GM21367 (cell line): ENCODE results near the gene ESYT1.
A peak's percentile ranks its signal among the peaks of the same experiment; 100 is the strongest.
"Not testable (repeated sequence)": the region's sequence is repeated elsewhere in the genome, so short reads cannot be mapped to it uniquely, and the experiment has no call there.

Source experiments
- ATAC-seq: cut with Tn5 transposase; IDR thresholded peaks from one replicate; pipeline ENCODE4 v1.9.1; 2021; ENCODE audit not compliant: unreplicated experiment

ESYT1 gene

GRCh38 chr12:56103066-56103711 is 24.9 kb upstream of the ESYT1 start:
- ATAC-seq: no peak

DNA sequence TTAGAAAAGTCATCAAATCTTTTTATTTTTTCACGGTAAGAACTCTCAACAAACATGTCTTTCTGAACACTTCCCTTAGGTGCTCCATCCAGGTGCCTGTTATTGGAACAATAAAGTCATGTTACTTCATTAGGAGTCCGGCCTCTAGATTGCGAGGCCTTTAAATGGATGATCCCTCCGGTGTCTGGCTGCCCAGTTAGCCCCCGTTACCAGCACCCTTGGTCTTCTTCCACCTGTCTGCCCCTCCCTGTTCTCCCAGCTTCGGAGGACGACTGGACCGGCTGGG is 24.3 kb upstream of the ESYT1 start:
- ATAC-seq: no peak

- peak; percentile 87 for ATAC-seq
These were observed 23.8 kb upstream of the ESYT1 start, which contains the start of gene PA2G4 for GRCh38 chr12:56104109-56104814. PA2G4 (plus strand) TSS chr12:56104559; CDS start chr12:56104738, 179 bp downstream.

- peak; percentile 5 for ATAC-seq
These were observed 23.1 kb upstream of the ESYT1 start for GRCh38 chr12:56104815-56105608.

DNA sequence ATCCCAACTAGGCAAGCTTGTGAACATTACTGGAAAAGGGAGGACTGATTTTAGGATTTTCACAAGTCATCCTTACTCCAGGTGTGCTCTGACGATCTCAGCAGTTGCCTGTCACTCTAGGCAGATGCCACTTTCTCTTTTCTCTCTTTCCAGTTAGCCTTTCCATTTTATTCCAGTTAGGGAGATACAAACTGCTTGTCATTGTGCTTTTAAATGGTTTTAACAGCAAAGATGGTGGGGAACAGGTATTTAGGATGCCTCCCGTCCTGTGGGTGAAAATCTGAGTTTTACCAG is 22.5 kb upstream of the ESYT1 start:
- no peak for ATAC-seq

- no peak for ATAC-seq
These were observed 20.8 kb upstream of the ESYT1 start for GRCh38 chr12:56107242-56107641.

GRCh38 chr12:56110571-56110970 is 17.5 kb upstream of the ESYT1 start:
- ATAC-seq: no peak

- no peak for ATAC-seq
These were observed 14.0 kb upstream of the ESYT1 start for GRCh38 chr12:56114084-56114483.

GRCh38 chr12:56115329-56115728 is 12.7 kb upstream of the ESYT1 start:
- no peak for ATAC-seq

DNA sequence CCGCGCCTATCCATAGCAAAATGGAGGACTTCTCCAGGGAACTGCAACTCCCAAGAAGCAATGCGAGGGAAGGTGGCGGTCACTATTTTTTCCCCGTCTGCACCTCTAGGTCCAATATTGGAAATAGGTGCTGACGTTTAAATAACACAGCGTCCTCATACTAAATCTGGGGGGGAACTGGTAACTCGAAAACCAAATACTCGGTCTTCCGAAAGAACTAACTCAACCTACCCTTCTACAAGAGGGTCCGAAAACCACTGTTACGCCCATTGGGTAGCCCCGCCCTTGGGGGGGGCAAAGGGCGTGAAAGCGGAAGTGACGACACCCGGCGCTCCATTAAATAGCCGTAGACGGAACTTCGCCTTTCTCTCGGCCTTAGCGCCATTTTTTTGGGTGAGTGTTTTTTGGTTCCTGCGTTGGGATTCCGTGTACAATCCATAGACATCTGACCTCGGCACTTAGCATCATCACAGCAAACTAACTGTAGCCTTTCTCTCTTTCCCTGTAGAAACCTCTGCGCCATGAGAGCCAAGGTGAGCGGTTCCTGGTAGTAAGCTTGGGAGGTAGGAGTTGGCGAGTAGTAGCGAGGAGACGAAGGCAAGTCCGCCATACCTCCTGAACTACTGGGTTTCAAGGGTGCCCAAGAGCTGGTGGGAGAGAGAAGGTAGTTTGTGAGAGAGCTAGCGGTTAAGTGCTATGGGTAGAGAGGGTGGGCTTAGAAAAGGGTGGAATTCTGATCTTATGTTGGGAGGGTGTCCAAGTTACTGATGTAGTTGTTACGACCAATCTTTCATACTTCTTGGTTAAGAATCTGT is 11.6 kb upstream of the ESYT1 start, which contains the start of gene RPL41:
RPL41 (plus strand) TSS at position 367 of the 815 bp plus-strand sequence.
- peak; percentile 33 for ATAC-seq

DNA sequence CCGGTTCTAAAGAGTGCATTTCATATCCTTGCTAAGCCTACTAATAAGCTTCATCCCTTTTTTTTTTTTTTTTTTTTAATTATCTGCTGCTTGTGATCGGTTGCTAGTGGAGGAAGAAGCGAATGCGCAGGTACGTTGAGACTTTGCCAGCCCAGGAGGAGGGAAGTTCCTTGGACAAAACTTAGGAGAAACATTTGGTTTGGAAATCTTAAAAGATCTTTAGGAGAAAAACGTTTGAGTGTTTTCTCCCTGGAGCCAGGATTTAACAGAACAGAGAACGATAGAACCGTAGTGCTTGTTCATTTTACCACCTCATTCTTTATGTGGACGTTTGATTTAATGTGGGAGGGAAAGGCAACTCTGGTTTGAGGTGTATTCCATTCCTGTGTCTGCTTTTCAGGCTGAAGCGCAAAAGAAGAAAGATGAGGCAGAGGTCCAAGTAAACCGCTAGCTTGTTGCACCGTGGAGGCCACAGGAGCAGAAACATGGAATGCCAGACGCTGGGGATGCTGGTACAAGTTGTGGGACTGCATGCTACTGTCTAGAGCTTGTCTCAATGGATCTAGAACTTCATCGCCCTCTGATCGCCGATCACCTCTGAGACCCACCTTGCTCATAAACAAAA is 10.9 kb upstream of the ESYT1 start:
- ATAC-seq: not testable (repeated sequence)

DNA sequence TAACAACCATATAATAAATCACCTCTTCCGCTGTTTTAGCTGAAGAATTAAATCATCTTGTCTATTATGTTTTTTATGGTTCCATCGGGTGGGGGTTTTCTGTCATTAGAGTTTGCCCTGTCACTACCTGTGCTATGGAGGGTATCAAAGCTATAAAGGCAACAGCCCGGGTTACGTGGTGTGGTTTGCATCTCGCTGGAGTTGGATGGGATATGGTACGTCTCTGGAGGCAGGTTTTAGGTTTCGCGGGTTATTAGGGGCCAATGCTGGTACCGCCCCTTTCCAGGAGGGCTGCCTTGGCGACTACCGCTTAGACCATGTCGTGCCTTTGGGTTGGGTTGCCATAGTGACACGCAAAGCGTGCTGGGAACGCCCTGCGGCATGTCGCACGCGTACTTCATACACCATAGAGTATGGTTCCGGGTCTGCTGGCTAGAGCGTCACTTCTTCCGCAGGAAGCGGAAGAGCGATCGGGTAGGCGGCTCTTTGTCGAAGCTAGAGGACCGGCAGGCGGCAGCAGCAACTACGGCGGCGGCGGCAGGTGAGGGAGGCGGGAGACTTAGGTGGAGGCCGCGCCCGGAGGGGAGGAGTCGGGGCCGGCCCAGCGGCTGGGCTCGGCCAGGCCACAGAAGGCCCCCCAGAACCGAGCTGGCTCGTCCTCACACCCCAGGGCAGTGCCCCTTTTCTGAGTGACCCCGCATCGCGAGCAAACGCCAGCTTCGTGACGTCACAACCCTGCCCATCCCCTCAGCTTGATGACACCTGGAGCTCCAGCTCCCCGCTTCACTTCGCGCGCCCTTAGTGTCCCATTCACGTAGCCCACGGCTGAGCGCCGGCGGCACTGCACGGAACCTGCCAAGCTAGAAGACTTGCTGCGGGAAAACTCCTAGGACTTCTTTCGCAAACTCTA is 10.0 kb upstream of the ESYT1 start, which contains the start of gene ZC3H10:
ZC3H10 (plus strand) TSS at position 489 of the 910 bp plus-strand sequence. CDS start 2,297 bp downstream, outside the sequence.
- peak; percentile 67 for ATAC-seq

GRCh38 chr12:56118688-56119357 is 9.2 kb upstream of the ESYT1 start:
- ATAC-seq: no peak

- ATAC-seq: no peak
These were observed 8.7 kb upstream of the ESYT1 start for GRCh38 chr12:56119361-56119796.

DNA sequence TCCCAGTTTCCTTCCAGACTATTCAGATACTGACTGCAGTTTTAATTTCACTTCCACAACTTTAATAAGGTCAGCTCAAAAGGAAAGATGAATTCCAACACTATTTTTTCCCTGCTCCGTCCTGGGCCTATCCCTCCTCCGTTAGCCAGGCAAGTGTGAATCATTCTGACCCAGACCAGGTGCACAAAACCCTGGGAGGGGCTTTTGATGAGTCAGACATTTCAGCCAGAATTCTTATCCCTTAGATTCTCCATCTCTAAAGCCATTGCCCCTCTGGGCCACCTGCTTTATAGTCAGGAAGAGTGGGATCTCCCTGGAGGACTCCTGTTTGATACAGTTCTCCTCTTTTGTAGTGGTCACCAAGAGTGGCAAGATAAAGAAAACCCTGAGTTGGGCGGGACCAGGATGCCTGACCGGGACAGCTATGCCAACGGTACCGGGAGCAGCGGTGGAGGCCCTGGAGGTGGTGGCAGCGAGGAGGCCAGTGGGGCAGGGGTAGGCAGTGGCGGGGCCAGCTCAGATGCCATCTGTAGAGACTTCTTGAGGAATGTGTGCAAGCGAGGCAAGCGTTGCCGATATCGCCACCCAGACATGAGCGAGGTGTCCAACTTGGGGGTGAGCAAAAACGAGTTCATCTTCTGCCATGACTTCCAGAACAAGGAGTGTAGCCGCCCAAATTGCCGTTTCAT is 7.8 kb upstream of the ESYT1 start:
- ATAC-seq: no peak

DNA sequence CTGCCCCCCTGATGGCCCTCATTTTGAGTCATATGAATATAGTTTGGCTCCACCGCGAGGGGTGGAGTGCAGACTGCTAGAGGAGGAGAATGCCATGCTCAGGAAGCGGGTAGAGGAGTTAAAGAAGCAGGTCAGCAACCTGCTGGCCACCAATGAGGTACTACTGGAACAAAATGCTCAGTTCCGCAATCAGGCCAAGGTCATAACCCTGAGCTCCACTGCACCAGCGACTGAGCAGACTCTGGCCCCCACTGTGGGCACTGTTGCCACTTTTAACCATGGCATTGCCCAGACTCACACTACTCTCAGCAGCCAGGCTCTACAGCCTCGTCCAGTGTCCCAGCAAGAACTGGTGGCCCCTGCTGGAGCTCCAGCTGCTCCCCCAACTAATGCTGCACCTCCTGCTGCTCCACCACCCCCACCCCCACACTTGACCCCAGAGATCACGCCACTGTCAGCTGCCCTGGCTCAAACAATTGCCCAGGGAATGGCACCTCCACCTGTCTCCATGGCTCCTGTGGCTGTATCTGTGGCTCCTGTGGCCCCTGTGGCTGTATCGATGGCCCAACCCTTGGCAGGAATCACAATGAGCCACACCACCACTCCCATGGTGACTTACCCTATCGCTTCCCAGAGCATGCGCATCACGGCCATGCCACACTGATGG is 6.7 kb upstream of the ESYT1 start:
- ATAC-seq: no peak

DNA sequence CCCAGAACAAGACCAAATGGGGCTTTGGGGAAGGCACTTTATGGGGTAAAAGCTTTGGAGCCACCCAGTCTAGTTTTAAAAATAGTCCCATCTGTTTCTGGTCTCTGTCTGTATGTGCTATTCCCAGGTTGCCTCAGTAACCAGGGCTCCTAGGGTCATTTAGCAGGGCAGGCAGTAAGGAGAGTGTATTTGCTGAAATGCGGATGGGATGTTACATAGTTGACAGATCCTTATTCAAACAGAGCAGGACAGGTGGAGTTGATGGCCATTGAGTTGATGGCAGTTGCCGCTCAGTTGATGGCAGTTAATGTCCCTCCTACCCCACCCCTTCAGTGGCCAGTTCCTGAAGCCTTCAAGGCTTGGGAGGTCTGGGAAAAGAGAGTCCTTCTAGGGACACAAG is 5.4 kb upstream of the ESYT1 start:
- ATAC-seq: no peak

DNA sequence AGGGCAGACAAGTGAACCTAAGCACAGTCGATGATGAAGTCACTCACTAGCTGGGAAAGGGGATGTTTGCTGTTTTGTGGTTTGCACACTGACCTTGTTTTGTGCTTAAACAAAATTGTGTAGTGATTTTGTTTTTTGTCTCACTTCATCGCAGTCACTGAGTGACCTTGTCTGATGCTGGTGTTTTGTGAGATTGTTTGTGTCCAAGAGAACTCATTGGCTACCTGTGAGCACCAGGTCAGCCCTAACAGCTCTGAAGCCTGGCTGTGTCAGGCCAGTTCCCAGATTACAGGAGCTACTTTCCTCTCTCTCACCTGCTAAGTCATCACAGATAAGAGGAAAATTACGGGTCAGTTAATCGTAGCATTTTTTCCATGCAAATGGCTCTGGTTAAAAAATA is 3.9 kb upstream of the ESYT1 start:
- no peak for ATAC-seq
